ENCODE data around the gene TEPSIN. TPM values are rescaled to one million over a fixed set of nuclear protein-coding genes. Genes with fewer than 3 reads are reported as not detected.
A peak's percentile ranks its signal among the peaks of the same experiment; 100 is the strongest.

The TEPSIN gene
- total and polyA plus RNA-seq, 2 of the 13 experiments (the other 11 are each of a cell fraction or from before 2014, with no cell fraction given) = 16.1 to 18.8 TPM

DNA sequence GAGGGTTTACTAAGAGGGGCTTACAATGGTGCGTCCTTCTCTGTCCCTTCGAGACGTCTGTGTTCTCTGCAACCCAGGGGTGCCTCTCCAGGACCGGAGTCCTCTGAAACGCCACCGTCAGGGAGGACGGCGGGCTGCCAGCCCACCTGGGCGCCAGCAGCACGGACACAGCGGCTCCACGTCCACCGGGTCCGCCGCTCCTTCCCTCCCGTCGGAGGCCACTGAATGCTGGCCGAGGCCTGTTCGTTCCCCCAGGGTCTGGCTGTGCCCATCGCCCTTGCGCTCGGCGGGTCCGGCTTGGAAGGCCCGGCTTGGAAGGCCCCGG lies 403 bp downstream of the TEPSIN start (continued):
- peak; percentile 81; the same call in 1 of the 2 replicates for TF ChIP-seq ZNF431 (CRISPR knock-in tag; IDR thresholded peaks at IDR 0.05; ENCODE audit: borderline replicate concordance, low read depth)
- TF ChIP-seq ZNF652 (CRISPR knock-in tag; IDR thresholded peaks at IDR 0.05; ENCODE audit: borderline replicate concordance, low read depth) = no peak
- TF ChIP-seq REL (CRISPR knock-in tag; conservative IDR thresholded peaks at IDR 0.05) = no peak; the same call in 1 of the 2 replicates
- no peak for TF ChIP-seq MED8 (CRISPR knock-in tag; IDR thresholded peaks at IDR 0.05; ENCODE audit: insufficient replicate concordance)
- TF ChIP-seq MYNN (CRISPR knock-in tag; IDR thresholded peaks at IDR 0.05; ENCODE audit: low read depth) = no peak
- no peak for TF ChIP-seq ZNF850 (CRISPR knock-in tag; conservative IDR thresholded peaks at IDR 0.05)
- no peak for TF ChIP-seq TBP (CRISPR knock-in tag; IDR thresholded peaks at IDR 0.05)
- no peak for TF ChIP-seq PRMT3 (CRISPR knock-in tag; IDR thresholded peaks at IDR 0.05; ENCODE audit: borderline replicate concordance, low read depth)
- TF ChIP-seq, protein P1, sequence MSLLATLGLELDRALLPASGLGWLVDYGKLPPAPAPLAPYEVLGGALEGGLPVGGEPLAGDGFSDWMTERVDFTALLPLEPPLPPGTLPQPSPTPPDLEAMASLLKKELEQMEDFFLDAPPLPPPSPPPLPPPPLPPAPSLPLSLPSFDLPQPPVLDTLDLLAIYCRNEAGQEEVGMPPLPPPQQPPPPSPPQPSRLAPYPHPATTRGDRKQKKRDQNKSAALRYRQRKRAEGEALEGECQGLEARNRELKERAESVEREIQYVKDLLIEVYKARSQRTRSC (CRISPR knock-in tag; IDR thresholded peaks at IDR 0.05; ENCODE audit: low read depth) = no peak
- no peak; the same call in 1 of the 2 replicates for TF ChIP-seq ZNF580 (CRISPR knock-in tag; IDR thresholded peaks at IDR 0.05; ENCODE audit: borderline replicate concordance, low read depth)
- TF ChIP-seq, protein P2, sequence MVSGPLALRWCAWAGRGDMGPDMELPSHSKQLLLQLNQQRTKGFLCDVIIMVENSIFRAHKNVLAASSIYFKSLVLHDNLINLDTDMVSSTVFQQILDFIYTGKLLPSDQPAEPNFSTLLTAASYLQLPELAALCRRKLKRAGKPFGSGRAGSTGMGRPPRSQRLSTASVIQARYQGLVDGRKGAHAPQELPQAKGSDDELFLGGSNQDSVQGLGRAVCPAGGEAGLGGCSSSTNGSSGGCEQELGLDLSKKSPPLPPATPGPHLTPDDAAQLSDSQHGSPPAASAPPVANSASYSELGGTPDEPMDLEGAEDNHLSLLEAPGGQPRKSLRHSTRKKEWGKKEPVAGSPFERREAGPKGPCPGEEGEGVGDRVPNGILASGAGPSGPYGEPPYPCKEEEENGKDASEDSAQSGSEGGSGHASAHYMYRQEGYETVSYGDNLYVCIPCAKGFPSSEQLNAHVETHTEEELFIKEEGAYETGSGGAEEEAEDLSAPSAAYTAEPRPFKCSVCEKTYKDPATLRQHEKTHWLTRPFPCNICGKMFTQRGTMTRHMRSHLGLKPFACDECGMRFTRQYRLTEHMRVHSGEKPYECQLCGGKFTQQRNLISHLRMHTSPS (CRISPR knock-in tag; IDR thresholded peaks at IDR 0.05; ENCODE audit: low read depth) = no peak
- TF ChIP-seq ZNF512 (CRISPR knock-in tag; IDR thresholded peaks at IDR 0.05) = no peak
- TF ChIP-seq HES4 (CRISPR knock-in tag; IDR thresholded peaks at IDR 0.05; ENCODE audit: borderline replicate concordance) = no peak
- TF ChIP-seq ERF (CRISPR knock-in tag; IDR thresholded peaks at IDR 0.05) = no peak
- TF ChIP-seq MLX (CRISPR knock-in tag; IDR thresholded peaks at IDR 0.05) = no peak
- TF ChIP-seq GATA4 (IDR thresholded peaks at IDR 0.05; ENCODE audit: borderline replicate concordance, low read depth) = no peak
- TF ChIP-seq RAD51 (IDR thresholded peaks at IDR 0.05; ENCODE audit: borderline replicate concordance) = no peak
- no peak for TF ChIP-seq ZNF275 (CRISPR knock-in tag; IDR thresholded peaks at IDR 0.05; ENCODE audit: borderline replicate concordance)
- no peak for TF ChIP-seq PLRG1 (conservative IDR thresholded peaks at IDR 0.05)
- TF ChIP-seq, protein P3, sequence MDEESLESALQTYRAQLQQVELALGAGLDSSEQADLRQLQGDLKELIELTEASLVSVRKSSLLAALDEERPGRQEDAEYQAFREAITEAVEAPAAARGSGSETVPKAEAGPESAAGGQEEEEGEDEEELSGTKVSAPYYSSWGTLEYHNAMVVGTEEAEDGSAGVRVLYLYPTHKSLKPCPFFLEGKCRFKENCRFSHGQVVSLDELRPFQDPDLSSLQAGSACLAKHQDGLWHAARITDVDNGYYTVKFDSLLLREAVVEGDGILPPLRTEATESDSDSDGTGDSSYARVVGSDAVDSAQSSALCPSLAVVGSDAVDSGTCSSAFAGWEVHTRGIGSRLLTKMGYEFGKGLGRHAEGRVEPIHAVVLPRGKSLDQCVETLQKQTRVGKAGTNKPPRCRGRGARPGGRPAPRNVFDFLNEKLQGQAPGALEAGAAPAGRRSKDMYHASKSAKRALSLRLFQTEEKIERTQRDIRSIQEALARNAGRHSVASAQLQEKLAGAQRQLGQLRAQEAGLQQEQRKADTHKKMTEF (CRISPR knock-in tag; IDR thresholded peaks at IDR 0.05) = no peak
- peak; percentile 64 for TF ChIP-seq ZNF883 (CRISPR knock-in tag; IDR thresholded peaks at IDR 0.05; ENCODE audit: not compliant biosample characterization)
- no peak for TF ChIP-seq ZNF136 (CRISPR knock-in tag; IDR thresholded peaks at IDR 0.05; ENCODE audit: low read depth)
- TF ChIP-seq SIX4 (CRISPR knock-in tag; IDR thresholded peaks at IDR 0.05) = no peak
- 0 out of 2 replicates have a peak, but pooled peaks have one; percentile 3 for TF ChIP-seq ZBTB20 (CRISPR knock-in tag; IDR thresholded peaks at IDR 0.05; ENCODE audit: borderline replicate concordance, low read depth)
